Nucleus accumbens (tissue), 56 donors: ENCODE measurements around the gene GNPDA1.
A peak's percentile ranks its signal among the peaks of the same experiment; 100 is the strongest.
"Not testable (repeated sequence)": the region's sequence is repeated elsewhere in the genome, so short reads cannot be mapped to it uniquely, and the experiment has no call there.

Experiments used
- DNase-seq, 56 donors: peaks; one replicate each; lab custom pipeline; 2025; lab: John Stamatoyannopoulos, UW

The GNPDA1 gene

GRCh38 chr5:142012792-142013388 lies at the start of gene GNPDA1:
GNPDA1 (minus strand) TSS chr5:142013027; CDS start chr5:142012035, 992 bp downstream.
- peak in 55 of 56 donors; percentile 24 to 86 (median 74) for DNase-seq

GRCh38 chr5:142059304-142059940 lies 46.6 kb upstream of the GNPDA1 start:
- DNase-seq = peak in 2 of 56 donors; percentile 6 to 16

- no peak for DNase-seq
These were observed 44.9 kb upstream of the GNPDA1 start for GRCh38 chr5:142057697-142058056.

GRCh38 chr5:142056816-142057696 lies 44.2 kb upstream of the GNPDA1 start:
- peak in 42 of 56 donors; percentile 4 to 74 (median 34) for DNase-seq

- DNase-seq = no peak
These were observed 42.5 kb upstream of the GNPDA1 start for GRCh38 chr5:142055301-142055700.

GRCh38 chr5:142053426-142054151 lies 40.8 kb upstream of the GNPDA1 start:
- peak in 10 of 56 donors; percentile 6 to 41 (median 16) for DNase-seq

GRCh38 chr5:142052026-142052425 lies 39.2 kb upstream of the GNPDA1 start:
- not testable (repeated sequence) for DNase-seq

- no peak for DNase-seq
These were observed 35.4 kb upstream of the GNPDA1 start for GRCh38 chr5:142048272-142048671.

- DNase-seq = no peak
These were observed 33.4 kb upstream of the GNPDA1 start for GRCh38 chr5:142046191-142046590.

GRCh38 chr5:142040881-142041280 lies 28.1 kb upstream of the GNPDA1 start:
- not testable (repeated sequence) for DNase-seq

- no peak for DNase-seq
These were observed 27.5 kb upstream of the GNPDA1 start for GRCh38 chr5:142040285-142040684.

GRCh38 chr5:142038735-142039134 lies 25.9 kb upstream of the GNPDA1 start:
- no peak for DNase-seq

GRCh38 chr5:142037599-142037998 lies 24.8 kb upstream of the GNPDA1 start:
- DNase-seq = not testable (repeated sequence)

GRCh38 chr5:142036918-142037317 lies 24.1 kb upstream of the GNPDA1 start:
- DNase-seq = no peak

GRCh38 chr5:142034994-142035393 lies 22.2 kb upstream of the GNPDA1 start:
- DNase-seq = no peak

- DNase-seq = not testable (repeated sequence)
These were observed 21.1 kb upstream of the GNPDA1 start for GRCh38 chr5:142033632-142034567.

GRCh38 chr5:142032747-142033631 lies 20.2 kb upstream of the GNPDA1 start:
- DNase-seq = no peak

GRCh38 chr5:142032150-142032549 lies 19.3 kb upstream of the GNPDA1 start:
- DNase-seq = no peak
